GM18526 (cell line): ENCODE measurements around the gene SOD1.

Experiments
- POLR2A ChIP-seq: IDR thresholded peaks from 3 replicates; pipeline ENCODE4 v1.6.1; 2011; ENCODE audit not compliant: insufficient read length; ENCODE audit errors: extremely low read depth

Gene SOD1

GRCh38 chr21:31673321-31673912, 13.9 kb downstream of the SOD1 start:
- no peak for TF ChIP-seq POLR2A

- no peak for TF ChIP-seq POLR2A
These were observed 15.8 kb downstream of the SOD1 start for GRCh38 chr21:31675318-31675717.

GRCh38 chr21:31675960-31676359, 16.5 kb downstream of the SOD1 start:
- no peak for TF ChIP-seq POLR2A

- no peak for TF ChIP-seq POLR2A
These were observed 17.6 kb downstream of the SOD1 start for GRCh38 chr21:31677047-31677446.

GRCh38 chr21:31678478-31678877, 19.0 kb downstream of the SOD1 start:
- TF ChIP-seq POLR2A = no peak

- no peak for TF ChIP-seq POLR2A
These were observed 23.1 kb downstream of the SOD1 start for GRCh38 chr21:31682620-31683019.

- TF ChIP-seq POLR2A = no peak
These were observed 23.5 kb downstream of the SOD1 start for GRCh38 chr21:31683029-31683428.

- no peak for TF ChIP-seq POLR2A
These were observed 25.4 kb downstream of the SOD1 start for GRCh38 chr21:31684918-31685317.

- no peak for TF ChIP-seq POLR2A
These were observed 26.9 kb downstream of the SOD1 start for GRCh38 chr21:31686272-31686915.

- no peak for TF ChIP-seq POLR2A
These were observed 27.6 kb downstream of the SOD1 start for GRCh38 chr21:31687108-31687507.

- TF ChIP-seq POLR2A = no peak
These were observed 29.3 kb downstream of the SOD1 start for GRCh38 chr21:31688603-31689368.

GRCh38 chr21:31693222-31693621, 33.7 kb downstream of the SOD1 start:
- TF ChIP-seq POLR2A = no peak

- TF ChIP-seq POLR2A = no peak
These were observed 36.9 kb downstream of the SOD1 start for GRCh38 chr21:31696424-31696823.

GRCh38 chr21:31698461-31698860, 39.0 kb downstream of the SOD1 start:
- TF ChIP-seq POLR2A = no peak

- TF ChIP-seq POLR2A = no peak
These were observed 40.5 kb downstream of the SOD1 start for GRCh38 chr21:31700040-31700439.

GRCh38 chr21:31706562-31706961, 47.1 kb downstream of the SOD1 start:
- TF ChIP-seq POLR2A = no peak

- no peak for TF ChIP-seq POLR2A
These were observed 48.0 kb downstream of the SOD1 start for GRCh38 chr21:31707499-31707898.

GRCh38 chr21:31708541-31708940, 49.0 kb downstream of the SOD1 start:
- no peak for TF ChIP-seq POLR2A
